Measurements from ENCODE around the gene YIPF5.
A peak's percentile ranks its signal among the peaks of the same experiment; 100 is the strongest.

Gene YIPF5

DNA sequence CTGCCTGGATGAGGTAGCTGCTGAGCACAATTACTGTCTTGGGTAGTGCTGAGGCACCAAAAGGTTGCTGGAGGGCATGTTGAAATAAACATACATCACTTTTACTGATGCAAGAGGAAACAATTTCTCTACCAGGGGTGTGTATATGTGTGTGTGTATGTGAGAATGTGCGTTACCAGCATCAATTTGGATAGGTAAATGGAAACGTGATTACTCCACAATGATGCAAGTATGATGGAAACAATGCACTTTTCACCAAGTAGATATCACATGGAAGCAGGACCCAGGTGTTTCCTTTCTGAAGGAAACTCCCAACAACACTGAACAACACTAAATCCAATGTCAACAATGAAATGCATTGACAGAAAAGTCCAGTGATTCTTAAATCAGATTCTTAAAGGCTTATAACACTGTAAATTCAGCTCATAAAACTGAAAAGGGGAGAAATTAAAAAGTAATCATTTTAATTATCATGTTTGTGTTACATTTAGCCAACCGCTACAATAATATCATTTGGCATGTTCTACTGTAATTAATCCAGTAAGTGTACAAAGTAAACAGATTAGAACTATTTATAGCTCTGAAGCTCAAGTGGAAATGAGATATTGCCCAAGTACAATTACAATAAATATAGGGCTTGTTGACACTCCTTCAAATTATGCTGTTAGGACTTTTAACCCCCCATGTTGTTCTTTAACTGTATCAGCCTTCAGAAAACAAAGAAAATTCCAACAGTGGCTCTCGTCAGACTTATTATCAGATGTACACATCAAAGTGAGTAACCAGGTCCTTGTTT lies 25.3 kb downstream of the YIPF5 start:
- no peaks in the 10 kb centered on the region for H3K9me3 ChIP-seq (ENCODE audit: control insufficient read depth, insufficient read depth, low read length)
- no peaks in the 10 kb centered on the region for H3K27me3 ChIP-seq (ENCODE audit: control insufficient read depth, insufficient read depth, low read length)
- H3K4me3 ChIP-seq (ENCODE audit: low read length): no peak overlapping the region
- DNase-seq (ENCODE audit: low read depth, low spot score): no peak
- H3K36me3 ChIP-seq (ENCODE audit: control insufficient read depth, insufficient read depth, low read length): no peaks in the 10 kb centered on the region
- no CpG with 5 or more reads among the region's 4 CpGs for WGBS (ENCODE audit: insufficient coverage, insufficient read length)
- H3K4me1 ChIP-seq (ENCODE audit: control insufficient read depth, insufficient read depth, low read length): no peaks in the 10 kb centered on the region
- no peak overlapping the region for H3K27ac ChIP-seq (ENCODE audit: low read length)

DNA sequence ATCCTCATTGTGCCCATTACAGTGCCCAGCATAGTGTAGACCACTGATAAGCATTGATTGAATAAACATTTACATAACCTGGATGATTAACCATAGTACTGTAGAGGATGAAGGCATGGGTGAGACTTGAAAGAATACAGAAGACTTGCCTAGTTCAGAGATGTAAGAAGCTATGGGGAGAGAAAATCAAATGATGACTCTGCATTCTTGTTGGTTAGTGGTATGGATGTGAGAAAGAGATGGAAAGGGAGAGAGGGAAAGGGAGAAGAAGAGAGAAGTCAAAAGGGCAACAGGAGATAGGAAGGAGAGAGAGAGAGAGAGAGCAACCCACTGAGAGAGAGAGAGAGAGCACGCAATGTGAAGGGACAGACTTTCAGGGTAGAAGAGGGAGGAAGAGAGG lies 26.8 kb downstream of the YIPF5 start:
- no peak for DNase-seq (ENCODE audit: low read depth, low spot score)
- no CpG with 5 or more reads among the region's 1 CpG for WGBS (ENCODE audit: insufficient coverage, insufficient read length)

DNA sequence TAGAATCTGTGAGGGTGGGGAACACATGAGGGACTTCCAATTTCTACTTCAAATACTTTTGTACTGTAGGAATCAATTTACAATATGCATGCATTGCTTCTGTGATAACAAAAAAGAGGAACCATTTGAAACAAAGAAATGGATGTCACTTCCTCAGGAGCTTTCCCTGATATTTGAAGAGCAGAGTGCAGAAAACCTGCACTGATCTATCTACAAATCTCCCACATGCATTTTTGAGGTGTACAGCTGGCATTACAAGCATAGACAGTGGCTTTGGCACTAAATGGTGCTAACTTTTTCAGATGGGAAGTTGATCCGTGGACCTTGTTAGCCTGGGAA lies 27.7 kb downstream of the YIPF5 start:
- H3K27ac ChIP-seq (ENCODE audit: low read length): no peak overlapping the region
- H3K36me3 ChIP-seq (ENCODE audit: control insufficient read depth, insufficient read depth, low read length): no peaks in the 10 kb centered on the region
- H3K4me3 ChIP-seq (ENCODE audit: low read length): no peak overlapping the region
- H3K27me3 ChIP-seq (ENCODE audit: control insufficient read depth, insufficient read depth, low read length): no peaks in the 10 kb centered on the region
- no peaks in the 10 kb centered on the region for H3K4me1 ChIP-seq (ENCODE audit: control insufficient read depth, insufficient read depth, low read length)
- WGBS (ENCODE audit: insufficient coverage, insufficient read length): no CpG with 5 or more reads among the region's 1 CpG
- no peak for DNase-seq (ENCODE audit: low read depth, low spot score)
- H3K9me3 ChIP-seq (ENCODE audit: control insufficient read depth, insufficient read depth, low read length): no peaks in the 10 kb centered on the region

More for the DNA sequence above, 26.8 kb downstream of the YIPF5 start:
- H3K36me3 ChIP-seq (ENCODE audit: control insufficient read depth, insufficient read depth, low read length): no peaks in the 10 kb centered on the region
- no peak overlapping the region for H3K4me3 ChIP-seq (ENCODE audit: low read length)
- H3K4me1 ChIP-seq (ENCODE audit: control insufficient read depth, insufficient read depth, low read length): no peaks in the 10 kb centered on the region
- H3K27me3 ChIP-seq (ENCODE audit: control insufficient read depth, insufficient read depth, low read length): no peaks in the 10 kb centered on the region
- H3K9me3 ChIP-seq (ENCODE audit: control insufficient read depth, insufficient read depth, low read length): no peaks in the 10 kb centered on the region
- no peak overlapping the region for H3K27ac ChIP-seq (ENCODE audit: low read length)

DNA sequence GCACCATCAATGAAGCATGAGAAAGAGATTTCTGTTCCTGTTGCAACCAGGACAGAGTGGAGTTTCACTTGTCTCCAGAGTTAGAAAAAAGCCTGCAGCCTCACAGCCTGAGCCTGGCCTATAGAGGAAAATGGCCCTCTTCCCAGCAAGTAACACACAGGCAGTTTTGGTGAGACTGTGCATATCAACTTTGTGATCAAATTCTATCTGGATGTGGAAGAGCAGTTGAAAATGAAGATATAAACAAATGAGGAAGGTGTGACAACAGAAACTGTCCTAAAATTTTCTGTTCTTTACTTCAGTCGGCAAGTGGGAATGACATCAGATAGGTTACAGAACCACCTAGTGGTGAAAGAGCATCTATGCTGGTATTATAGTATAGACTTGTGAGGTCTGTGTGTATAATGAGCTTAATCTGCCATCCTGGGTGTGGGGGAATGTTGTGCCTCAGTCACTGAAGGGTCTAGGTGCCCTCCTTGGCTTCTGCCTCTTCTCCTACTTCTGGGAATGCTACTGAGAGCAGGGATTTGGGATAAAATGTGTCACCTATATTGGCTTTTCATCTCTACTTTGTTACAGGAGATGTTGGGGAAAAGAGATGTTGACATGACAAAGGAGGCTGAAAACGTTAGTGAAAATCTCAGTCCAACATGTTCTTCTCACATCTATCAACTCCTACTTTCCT lies 28.2 kb downstream of the YIPF5 start:
- Histone ChIP-seq H3K4me3 (ENCODE audit: low read length) (no peak overlapping the region), H3K36me3 (ENCODE audit: control insufficient read depth, insufficient read depth, low read length) (no peaks in the 10 kb centered on the region)

DNA sequence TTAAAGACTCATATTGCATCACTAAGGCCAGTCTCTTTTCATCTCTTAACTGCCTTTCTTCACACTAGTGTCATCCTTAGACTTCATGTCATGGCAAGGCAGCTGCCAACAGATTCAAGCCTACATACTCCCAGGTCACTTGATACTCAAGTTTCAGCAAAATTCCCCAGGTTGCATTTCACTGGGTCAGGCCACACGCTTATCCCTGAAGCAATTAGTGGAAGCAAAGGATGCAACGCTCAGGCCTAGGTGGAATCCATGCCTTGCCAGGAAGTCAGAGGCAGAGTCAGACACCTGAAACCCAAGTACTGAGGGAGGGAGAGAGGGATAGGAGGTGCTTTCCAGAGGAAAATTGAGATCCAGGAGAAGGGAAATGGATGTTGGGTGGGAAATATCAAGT lies 28.9 kb downstream of the YIPF5 start:
- no peaks in the 10 kb centered on the region for H3K36me3 ChIP-seq (ENCODE audit: control insufficient read depth, insufficient read depth, low read length)
- no peak for DNase-seq (ENCODE audit: low read depth, low spot score)
- H3K27ac ChIP-seq (ENCODE audit: low read length): no peak overlapping the region
- no peaks in the 10 kb centered on the region for H3K27me3 ChIP-seq (ENCODE audit: control insufficient read depth, insufficient read depth, low read length)
- H3K4me3 ChIP-seq (ENCODE audit: low read length): no peak overlapping the region
- no peaks in the 10 kb centered on the region for H3K4me1 ChIP-seq (ENCODE audit: control insufficient read depth, insufficient read depth, low read length)
- no peaks in the 10 kb centered on the region for H3K9me3 ChIP-seq (ENCODE audit: control insufficient read depth, insufficient read depth, low read length)
- no CpG with 5 or more reads among the region's 2 CpGs for WGBS (ENCODE audit: insufficient coverage, insufficient read length)

More for the DNA sequence above, 28.2 kb downstream of the YIPF5 start:
- Histone ChIP-seq H3K27ac (ENCODE audit: low read length) (no peak overlapping the region), H3K9me3 (ENCODE audit: control insufficient read depth, insufficient read depth, low read length) (no peaks in the 10 kb centered on the region), H3K4me1 (ENCODE audit: control insufficient read depth, insufficient read depth, low read length) (no peaks in the 10 kb centered on the region), H3K27me3 (ENCODE audit: control insufficient read depth, insufficient read depth, low read length) (no peaks in the 10 kb centered on the region)
- WGBS (ENCODE audit: insufficient coverage, insufficient read length): no CpG with 5 or more reads among the region's 2 CpGs
- DNase-seq (ENCODE audit: low read depth, low spot score): peak; percentile 13

DNA sequence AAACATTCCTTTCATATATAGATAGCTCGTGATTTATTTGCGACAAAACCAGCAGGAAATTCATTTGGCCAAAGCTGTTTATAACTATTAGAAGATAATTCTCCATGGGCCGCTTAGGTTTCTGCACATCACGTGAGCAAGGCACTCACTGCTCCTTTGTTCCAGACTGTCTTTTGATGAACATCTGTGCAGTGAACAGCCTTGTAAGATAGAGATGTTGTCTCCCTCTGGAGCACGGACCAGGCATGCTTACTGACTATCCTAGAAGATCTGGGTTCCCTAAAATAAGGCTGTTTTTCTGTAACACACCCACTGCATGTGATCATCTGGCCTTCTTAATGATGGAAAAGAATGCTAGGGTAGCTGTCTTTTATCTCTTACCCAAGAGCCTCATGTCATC lies 30.9 kb downstream of the YIPF5 start:
- DNase-seq (ENCODE audit: low read depth, low spot score): no peak
- H3K4me3 ChIP-seq (ENCODE audit: low read length): no peak overlapping the region

DNA sequence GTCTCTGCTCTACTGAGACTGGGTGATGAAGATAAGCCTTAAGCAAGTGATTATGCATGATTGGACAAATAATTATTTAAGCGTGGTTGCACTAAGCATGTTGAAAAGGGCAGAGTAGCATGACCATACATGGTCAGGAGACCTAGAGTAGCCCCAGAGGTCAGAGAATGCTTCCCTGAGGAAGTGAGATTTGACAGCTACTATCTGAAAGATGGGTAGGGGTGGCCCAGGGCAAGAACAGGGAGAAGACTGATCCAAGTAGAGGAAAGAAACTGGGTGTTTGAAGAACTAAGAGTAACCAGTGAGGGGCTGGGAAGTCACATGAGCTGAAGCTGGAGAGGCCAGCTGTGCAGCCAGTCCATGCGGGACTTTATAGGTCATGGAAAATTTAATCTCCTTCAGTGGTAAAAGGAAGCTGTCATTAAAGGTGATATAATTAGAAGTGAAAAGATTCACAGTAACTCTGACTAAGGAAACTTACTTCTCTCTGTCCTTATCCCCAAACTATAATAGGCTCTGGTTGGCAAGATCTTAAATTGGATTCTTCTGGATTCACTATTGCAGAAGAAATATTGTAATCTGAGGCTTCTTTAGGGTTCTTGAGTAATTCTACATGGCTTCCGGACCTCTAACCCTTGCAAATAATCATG lies 35.2 kb downstream of the YIPF5 start:
- no CpG with 5 or more reads among the region's 3 CpGs for WGBS (ENCODE audit: insufficient coverage, insufficient read length)
- H3K9me3 ChIP-seq (ENCODE audit: control insufficient read depth, insufficient read depth, low read length): no peaks in the 10 kb centered on the region
- no peak for DNase-seq (ENCODE audit: low read depth, low spot score)
- no peaks in the 10 kb centered on the region for H3K4me1 ChIP-seq (ENCODE audit: control insufficient read depth, insufficient read depth, low read length)
- no peaks in the 10 kb centered on the region for H3K27me3 ChIP-seq (ENCODE audit: control insufficient read depth, insufficient read depth, low read length)
- H3K36me3 ChIP-seq (ENCODE audit: control insufficient read depth, insufficient read depth, low read length): no peaks in the 10 kb centered on the region
- no peak overlapping the region for H3K27ac ChIP-seq (ENCODE audit: low read length)
- no peak overlapping the region for H3K4me3 ChIP-seq (ENCODE audit: low read length)

More for the DNA sequence above, 30.9 kb downstream of the YIPF5 start:
- Histone ChIP-seq H3K4me1 (ENCODE audit: control insufficient read depth, insufficient read depth, low read length) (no peaks in the 10 kb centered on the region), H3K27ac (ENCODE audit: low read length) (no peak overlapping the region), H3K9me3 (ENCODE audit: control insufficient read depth, insufficient read depth, low read length) (no peaks in the 10 kb centered on the region), H3K36me3 (ENCODE audit: control insufficient read depth, insufficient read depth, low read length) (no peaks in the 10 kb centered on the region), H3K27me3 (ENCODE audit: control insufficient read depth, insufficient read depth, low read length) (no peaks in the 10 kb centered on the region)
- no CpG with 5 or more reads among the region's 5 CpGs for WGBS (ENCODE audit: insufficient coverage, insufficient read length)

DNA sequence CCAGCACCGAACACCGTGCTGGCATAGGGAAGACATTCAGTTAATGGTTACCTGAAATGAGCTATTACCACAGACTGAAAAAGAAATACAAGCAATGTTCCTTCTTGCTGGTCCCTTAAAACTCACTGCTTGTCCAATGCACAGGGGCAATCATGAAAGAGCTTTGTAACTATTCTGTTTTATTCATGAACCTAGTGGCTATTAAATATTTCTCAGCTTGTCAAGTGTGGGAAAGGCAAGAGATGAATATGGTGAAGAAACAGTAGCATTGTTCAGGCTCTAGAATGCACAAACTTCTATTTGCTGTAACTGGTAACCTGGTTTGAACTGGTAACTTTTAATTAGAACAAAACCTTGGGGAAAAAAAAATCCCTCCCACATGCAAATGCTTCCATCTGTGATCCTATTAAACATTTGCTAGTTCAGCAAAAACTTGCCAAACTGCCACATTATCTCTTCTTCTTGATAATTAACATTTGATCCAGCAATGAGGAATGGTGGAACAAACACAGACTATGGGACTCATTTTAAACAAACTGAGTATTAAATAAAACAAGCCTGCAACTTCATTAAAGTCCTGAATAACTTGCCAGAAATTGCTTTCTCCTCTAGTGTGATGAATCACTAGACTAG lies 36.1 kb downstream of the YIPF5 start:
- Histone ChIP-seq H3K4me1 (ENCODE audit: control insufficient read depth, insufficient read depth, low read length) (no peaks in the 10 kb centered on the region), H3K27ac (ENCODE audit: low read length) (no peak overlapping the region), H3K4me3 (ENCODE audit: low read length) (no peak overlapping the region), H3K27me3 (ENCODE audit: control insufficient read depth, insufficient read depth, low read length) (no peaks in the 10 kb centered on the region), H3K36me3 (ENCODE audit: control insufficient read depth, insufficient read depth, low read length) (no peaks in the 10 kb centered on the region), H3K9me3 (ENCODE audit: control insufficient read depth, insufficient read depth, low read length) (no peaks in the 10 kb centered on the region)
- no peak for DNase-seq (ENCODE audit: low read depth, low spot score)
- no CpG with 5 or more reads among the region's 2 CpGs for WGBS (ENCODE audit: insufficient coverage, insufficient read length)

DNA sequence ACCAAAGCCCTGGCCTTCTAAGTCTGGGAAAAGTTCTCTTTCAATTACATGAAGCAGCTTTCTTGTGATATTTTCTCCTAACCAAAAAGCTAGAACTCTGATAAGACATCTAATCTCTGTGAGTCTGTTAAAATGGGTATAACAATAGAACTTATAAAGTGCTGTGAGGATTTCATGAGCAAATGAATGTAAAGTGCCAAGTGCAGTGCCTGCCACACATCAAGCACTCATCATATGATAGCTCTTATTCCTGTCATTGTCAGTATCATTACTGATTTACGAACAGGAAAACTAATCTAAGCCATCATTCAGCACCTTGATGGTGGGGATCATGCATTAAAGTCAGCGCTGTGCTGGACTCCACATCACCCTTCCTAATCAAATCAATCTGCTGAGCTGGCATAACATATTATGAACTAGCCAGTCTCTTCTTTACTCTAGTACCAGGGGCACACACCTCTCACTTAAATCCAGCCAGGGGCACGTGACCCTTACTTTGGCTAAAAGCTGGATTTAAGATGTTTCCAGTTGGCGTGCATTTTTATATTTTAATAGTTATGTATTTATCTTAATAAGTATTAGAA lies 37.3 kb downstream of the YIPF5 start:
- Histone ChIP-seq H3K9me3 (ENCODE audit: control insufficient read depth, insufficient read depth, low read length) (no peaks in the 10 kb centered on the region), H3K36me3 (ENCODE audit: control insufficient read depth, insufficient read depth, low read length) (no peaks in the 10 kb centered on the region), H3K4me1 (ENCODE audit: control insufficient read depth, insufficient read depth, low read length) (no peaks in the 10 kb centered on the region), H3K27ac (ENCODE audit: low read length) (no peak overlapping the region), H3K27me3 (ENCODE audit: control insufficient read depth, insufficient read depth, low read length) (no peaks in the 10 kb centered on the region), H3K4me3 (ENCODE audit: low read length) (no peak overlapping the region)
- no peak for DNase-seq (ENCODE audit: low read depth, low spot score)
- WGBS (ENCODE audit: insufficient coverage, insufficient read length): no CpG with 5 or more reads among the region's 4 CpGs

DNA sequence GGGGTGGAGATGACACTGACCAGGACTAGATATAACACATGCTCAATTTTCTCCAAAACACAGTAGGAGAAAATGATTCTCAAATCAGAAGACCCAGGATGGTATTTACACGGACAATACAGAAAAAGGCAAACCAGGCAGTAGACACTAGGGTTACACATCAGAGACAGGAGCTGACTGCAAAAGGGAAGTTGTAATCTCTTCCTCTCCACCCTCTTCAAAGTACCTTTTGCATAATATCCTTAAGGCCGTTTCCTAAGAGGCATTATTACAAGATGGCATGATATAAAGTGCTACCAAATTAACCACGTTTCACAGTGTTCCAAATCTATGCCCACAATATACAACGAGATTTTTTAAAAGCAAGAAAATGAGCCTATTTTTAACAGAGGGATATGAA lies 39.2 kb downstream of the YIPF5 start:
- no peaks in the 10 kb centered on the region for H3K27me3 ChIP-seq (ENCODE audit: control insufficient read depth, insufficient read depth, low read length)
- H3K27ac ChIP-seq (ENCODE audit: low read length): no peak overlapping the region
- H3K4me3 ChIP-seq (ENCODE audit: low read length): no peak overlapping the region
- H3K36me3 ChIP-seq (ENCODE audit: control insufficient read depth, insufficient read depth, low read length): no peaks in the 10 kb centered on the region
- no peaks in the 10 kb centered on the region for H3K9me3 ChIP-seq (ENCODE audit: control insufficient read depth, insufficient read depth, low read length)
- no peaks in the 10 kb centered on the region for H3K4me1 ChIP-seq (ENCODE audit: control insufficient read depth, insufficient read depth, low read length)
- no peak for DNase-seq (ENCODE audit: low read depth, low spot score)
- no CpG with 5 or more reads among the region's 4 CpGs for WGBS (ENCODE audit: insufficient coverage, insufficient read length)
